ENCODE data around the gene C2.
A peak's percentile ranks its signal among the peaks of the same experiment; 100 is the strongest.

Gene C2

DNA sequence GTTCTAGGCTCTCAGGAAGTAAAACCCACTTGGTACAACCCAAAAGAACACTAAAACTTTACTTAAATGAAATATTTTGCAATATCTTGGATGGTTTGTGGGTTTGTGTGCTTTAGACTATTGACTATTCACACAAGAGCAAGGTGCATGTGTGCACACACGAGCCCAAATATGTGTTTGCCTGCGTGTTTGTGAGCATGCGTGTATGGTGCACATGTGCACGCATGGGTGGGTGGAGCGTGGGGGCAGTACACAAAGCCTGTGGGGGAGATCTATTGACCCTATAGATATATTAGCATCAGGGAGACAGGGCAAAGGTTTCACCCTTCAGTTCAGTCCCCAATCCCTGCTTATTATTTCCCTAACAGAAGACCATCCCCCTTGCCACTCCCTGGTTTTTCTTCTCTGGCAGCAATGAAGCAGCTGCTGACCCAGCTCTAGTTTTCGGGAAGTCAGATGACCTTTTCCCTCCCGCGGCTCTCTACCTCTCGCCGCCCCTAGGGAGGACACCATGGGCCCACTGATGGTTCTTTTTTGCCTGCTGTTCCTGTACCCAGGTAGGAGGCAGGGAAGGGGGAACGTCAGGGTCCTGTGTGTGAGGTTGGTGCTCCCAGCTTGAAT lies at the start of gene C2:
TSS of gene C2 (plus strand) at position 476 of the 621 bp plus-strand sequence. CDS start at position 512, 36 bp downstream.
- no peak for DNase-seq

DNA sequence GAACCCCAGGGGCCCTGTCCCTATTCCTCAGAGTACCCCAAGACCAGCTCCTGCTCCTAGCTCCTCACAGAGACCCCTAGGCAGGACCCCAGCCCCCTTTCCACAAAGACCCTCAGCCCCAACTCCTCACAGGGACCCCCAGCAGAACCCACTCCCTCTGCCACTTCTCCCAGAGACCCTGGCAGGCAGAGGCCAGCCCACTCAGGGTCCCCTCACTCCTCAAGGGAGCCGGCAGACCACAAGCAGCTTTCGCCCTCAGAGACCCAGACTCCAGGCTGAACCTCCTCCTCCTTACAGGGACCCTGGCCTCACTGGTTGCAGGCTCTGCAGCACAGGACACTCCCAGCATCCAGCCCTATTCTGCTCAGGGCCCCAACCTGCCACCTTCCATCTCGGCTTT lies 49.3 kb upstream of the C2 start:
- no peak for DNase-seq

DNA sequence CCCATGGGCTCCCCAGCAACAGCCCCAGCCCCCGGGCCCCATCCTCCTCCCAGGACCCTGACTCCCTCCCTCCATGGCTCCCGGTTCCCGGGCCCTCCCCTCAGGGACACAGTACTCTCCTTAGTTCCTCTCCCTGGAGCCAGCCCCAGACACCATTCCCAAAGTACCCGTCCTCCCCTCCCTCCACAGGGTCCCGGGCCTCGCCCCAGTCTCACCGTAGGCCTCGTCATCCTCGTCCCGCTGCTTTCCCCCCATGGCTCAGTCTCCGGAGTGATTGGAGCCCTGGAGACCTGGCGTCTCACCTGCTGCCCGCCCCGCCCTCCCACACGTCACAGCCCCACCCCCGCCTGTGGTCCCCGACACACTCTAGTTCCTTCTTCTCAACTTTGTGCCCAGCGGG lies 48.8 kb upstream of the C2 start, which contains the start of gene SLC44A4:
TSS of gene SLC44A4 (minus strand) at position 272 of the 400 bp plus-strand sequence. CDS start at position 255, 17 bp downstream.
- no peak for DNase-seq

DNA sequence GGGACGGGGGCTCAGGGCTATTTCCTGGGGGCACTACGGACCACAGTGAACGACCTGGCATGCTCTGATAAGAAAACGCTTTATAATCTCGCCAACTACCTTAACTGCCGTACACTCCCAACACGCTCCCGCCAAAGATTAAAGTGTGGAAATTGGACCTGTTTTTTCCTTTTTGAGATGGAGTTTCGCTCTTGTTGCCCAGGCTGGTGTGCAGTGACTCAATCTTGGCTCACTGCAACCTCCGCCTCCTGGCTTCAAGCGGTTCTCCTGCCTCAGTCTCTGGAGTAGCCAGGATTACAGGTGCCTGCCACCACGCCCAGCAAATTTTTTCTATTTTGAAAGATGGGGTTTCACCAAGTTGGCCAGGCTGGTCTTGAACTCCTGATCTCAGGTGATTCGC lies 48.4 kb upstream of the C2 start:
- DNase-seq = no peak

DNA sequence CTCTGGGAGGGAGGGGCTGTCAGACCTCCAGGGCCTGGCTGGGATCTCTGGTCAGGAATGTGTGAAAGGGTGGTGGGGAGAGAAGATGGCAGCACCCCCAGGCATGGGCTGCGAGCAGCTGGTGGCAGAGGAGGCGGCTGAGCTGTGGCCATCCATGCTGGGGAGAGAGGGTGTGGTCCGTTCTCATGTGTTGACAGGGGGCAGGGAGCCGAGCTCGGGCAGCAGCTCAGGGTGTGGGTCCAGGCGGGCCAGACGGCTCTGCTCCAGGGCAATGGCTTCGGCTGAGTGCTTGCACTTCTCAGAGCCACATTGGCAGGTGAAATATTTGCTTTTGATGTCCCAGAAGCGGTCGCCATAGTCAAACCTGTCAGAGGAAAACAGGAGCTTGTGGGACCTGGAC lies 47.6 kb upstream of the C2 start:
- no peak for DNase-seq

DNA sequence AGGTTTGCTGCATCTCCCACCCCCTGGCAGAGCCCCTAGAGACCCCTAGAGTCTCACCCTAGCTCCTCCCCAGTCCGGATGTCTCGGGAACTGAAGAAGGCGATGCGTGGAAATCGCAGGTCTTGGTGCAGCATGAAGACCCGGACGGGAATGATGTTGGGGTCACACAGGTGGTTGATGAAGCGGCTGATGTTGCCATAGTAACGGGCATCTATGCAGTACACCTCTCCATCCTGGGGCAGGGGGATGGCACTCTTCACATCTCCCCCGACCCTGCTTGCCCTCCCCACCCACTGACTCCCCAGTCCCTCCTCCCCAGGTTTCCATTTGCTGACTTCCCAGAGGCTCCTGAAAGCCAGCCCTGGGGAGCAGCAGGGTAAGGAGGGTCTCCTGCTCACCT lies 46.9 kb upstream of the C2 start:
- no peak for DNase-seq

DNA sequence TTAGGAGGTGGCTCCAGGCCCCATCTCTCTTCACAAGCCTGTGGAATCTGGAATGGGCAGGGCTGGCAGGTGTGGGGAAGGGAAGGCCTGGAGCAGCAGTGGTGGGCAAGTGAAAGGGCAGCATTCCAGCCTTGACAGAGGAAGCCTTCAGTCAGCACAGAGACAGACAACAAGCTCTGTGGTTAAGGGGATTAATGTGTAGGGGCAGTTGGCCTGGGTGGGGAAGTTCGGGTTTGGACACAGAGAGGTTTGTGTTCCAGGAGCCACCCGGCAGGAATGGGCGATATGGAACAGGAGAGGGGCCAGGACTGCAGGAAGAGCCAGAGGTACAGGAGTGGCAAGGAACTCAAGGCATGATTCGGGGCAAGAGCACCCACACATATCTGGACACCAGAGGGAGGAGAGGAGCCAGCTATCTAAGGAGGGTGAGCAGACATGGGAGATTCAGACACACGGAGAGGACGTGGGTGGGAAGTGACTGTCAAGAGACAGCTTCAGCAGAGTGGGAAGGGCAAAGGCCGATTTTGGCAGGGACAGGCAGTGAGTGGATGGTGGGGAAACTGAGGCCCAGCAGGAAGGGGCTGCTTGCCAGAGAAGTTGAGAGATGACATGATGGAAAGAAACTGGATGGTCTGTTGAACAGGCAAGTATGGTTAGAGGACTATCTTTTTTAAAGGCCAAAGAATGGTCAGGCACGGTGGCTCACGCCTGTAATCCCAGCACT lies 46.2 kb upstream of the C2 start:
- no peak for DNase-seq

DNA sequence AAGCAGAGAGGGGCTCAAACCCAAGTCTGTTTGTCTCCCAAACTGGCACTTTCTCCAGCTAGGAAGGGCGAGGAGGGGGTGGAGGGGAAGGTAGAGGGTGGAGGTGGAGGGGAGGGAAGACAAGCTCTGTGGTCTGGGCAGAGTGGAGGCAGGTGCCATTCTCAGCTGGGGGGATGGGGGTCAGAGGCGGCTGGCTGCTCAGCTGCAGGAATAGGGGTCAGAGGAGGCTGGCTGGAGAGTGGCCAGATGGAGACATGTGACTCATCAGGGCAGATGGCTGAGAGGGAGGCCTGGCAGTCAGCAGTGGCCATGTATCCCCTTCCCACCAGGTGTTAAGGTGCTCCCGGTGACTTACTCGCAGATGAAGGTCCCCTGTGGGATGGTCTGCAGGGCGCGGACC lies 45.2 kb upstream of the C2 start:
- no peak for DNase-seq

DNA sequence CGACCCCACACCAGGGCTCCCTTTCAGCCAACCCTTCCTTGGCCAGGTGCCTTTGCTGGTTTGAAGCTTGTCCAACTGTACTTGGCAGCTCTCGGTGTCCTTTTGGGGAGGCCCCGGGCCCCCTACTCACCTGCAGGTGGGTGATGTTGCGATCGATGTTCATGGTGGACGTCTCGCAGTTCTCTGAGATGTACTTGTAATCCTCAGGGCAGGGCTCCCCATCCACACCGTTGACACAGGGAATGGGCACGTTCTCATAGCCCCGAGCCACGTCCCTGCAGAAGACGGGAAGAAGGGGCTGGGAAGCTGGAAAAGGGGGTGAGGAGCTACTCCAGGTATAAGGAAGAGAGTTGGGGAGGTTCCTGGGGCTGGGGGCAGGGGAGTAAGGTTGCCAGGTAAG lies 43.8 kb upstream of the C2 start:
- no peak for DNase-seq

DNA sequence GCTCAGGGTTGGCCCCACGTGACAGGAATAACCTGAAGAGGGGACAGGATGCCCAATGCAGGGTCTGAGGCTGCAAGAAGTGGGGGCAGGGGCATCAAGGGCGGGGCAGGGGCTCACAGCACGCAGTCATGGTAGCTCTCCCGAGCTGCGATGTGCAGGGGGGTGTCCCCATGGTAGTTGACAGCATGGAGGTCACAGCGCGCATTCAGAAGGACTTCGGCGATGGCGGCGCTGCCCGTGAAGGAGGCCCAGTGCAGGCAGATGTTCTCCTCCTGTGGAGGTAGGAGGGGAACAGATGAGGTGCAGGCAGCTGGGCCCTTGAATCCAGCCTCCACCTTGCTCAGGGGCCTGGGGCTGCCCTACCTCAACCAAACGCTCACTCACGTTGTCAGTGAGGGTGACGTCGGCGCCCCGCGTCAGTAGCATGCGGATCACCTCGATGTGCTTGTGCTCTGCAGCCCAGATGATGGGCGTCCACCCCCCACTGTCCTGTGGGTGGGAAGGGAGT lies 42.9 kb upstream of the C2 start:
- DNase-seq = no peak

DNA sequence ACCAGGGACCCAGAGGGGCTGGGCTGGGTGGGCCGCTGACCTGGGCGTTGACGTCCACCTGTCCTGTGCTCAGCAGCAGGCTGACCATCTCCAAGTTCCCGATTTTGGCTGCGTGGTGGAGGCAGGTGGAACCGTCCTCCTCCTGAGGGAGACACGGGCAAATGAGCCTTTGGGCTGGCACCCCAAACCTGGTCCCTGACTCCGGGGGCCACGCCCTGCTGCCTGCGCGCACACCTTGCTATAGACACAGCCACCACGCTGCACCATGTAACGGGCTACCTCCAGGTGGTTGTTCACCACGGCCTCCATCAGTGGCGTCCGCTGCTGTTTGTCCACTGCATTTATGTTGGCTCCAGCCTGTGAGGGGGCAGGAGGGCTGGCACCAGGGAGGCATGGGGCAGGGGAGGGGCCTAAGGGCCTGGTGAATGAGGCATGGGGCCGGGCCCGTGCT lies 41.0 kb upstream of the C2 start:
- DNase-seq = no peak

DNA sequence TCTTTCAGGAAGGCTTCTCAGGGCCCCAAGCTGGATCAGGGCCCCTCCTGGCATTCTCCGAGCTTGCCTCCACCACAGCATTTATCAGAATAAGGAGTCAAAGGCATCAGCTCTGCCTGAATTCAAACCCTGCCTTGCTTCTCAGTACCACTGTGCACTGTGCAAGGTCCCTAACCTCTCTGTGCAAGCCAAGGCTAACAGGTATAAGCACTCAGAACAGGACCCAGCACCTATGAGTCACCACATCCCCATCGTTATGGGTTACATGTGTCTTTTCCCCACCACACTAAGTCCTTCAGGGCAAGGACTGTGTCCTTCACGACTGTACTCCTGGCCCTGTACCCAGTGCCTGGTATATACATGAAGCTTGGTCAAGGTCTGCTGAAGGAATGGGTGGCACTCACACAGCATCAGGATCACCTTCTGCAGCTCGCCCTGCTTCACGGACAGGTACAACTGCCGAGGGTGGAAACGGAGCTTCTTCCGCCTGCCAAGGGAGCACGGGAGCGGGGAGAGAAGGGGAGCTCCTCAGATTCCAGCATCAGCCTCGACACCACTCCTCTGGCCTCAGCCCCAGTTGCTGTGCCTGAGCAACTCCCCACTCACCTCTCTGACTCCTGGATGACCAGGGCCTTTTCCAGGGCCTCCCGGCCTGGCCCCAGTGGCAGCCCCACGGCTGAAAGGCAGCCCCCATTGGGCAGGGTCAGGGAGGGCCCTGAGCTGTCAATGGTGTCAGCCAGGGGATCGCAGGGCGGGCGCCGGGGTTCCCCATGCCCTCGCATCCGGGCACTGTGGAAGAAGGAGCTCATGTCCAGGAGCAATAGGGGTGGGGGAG lies 40.1 kb upstream of the C2 start:
- no peak for DNase-seq

DNA sequence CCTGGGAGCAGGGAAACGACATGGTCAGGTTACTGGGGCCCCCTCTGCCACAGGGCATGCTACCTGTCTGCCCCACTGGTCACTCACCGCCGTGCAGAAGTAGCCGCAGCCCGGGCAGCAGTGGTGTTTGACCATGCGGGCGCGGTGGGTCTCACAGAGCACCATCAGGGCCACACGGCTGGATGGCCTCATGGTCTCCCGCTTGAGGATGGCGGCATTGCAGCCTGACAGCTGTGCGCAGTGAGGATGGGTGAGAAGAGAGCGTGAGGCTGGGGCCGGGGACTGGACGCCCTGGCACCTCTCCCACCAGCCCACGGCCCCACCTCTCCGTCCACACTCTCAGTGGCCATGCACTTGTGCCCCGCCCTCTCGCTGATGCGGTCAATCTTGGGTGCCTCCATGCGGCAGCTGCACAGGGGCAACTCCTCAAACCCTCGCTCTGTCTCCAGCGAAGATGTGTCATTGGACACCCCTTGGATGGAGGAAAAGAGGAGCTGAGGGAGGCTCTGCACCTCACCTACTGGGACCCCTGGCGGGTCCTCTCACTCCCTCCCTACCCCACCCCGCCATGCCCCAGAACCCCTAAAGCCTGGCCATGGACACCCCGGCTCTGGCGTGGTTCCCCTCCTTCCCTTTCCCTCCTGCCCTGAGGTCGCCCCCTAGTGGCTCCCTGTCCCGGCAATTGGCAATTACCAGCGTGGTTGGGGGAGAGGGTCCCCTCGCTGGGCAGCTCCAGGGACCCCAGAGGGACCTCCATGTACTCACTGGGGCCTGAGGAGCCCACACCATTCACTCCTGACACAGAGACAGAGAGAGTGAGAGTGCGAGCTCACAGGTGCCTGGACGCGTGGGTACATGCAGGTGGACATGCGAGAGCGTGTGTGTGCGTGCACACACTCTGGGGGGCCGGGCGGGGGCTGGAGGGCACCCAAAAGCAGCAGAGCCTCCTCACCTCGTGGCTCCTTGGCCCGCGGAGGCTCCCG lies 39.0 kb upstream of the C2 start:
- DNase-seq = no peak

DNA sequence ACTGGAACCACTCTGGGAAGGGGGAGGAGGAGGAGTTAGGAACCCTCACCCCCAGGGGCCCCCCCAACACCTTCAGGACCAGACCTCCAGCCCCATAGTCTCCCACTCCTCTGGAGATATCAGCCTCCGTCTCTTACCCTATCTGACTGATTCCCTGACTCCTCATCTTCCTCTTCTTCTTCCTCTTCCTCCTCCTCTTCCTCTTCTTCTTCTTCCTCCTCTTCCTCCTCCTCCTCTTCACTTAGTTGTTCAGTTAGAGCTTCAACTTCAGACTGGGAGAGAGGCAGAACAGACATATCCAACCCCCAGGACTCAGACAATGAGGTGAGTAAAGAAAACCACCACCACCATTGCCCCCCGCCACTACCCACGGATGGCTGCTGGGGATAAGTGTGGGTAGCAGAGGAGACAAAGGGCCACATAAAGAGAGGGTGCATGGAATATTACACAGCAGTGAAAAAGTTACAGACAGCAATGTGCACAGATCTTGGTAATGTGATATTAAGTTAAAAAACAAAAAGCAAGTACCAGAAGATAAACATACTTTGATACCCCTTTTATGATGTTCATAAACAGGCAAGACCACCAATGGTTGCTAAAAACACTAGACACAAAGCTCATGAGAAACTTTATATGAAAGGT lies 38.1 kb upstream of the C2 start:
- no peak for DNase-seq

DNA sequence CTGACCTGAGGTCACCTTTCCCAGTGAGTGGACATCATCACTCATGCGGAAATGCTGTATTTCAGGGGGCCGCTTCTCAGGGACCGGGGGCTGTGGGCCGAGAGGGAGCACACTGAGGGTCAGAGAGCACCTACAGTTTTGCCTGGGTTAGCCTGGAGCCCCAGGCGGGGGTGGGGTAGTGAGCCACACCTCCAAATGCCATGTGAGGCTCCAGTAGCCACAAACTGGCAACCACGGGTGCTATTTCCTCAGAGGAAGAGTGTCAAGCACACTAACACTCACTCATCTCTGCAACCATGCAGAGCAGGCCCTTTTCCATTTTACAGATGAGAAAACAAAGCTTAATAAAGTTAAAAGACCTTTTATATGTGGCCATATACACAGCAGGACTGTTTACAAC lies 34.7 kb upstream of the C2 start:
- no peak for DNase-seq

DNA sequence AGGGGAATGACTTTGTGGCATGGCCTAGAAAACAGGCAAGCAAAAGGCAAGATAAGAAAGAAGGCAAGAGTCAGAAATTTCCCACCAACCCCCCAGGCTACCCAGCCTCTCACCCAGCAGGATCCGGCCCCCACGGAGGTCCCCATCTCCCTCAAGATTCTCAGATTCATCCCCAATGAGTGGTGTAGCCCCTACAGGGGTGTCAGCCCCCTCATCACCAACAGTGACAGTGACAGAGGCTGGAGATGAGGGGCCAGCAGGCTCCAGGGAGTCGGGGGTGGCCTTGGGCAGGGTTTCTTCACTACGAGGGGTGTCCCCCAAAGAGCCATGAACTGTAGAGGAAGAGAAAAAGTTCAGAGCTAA lies 31.0 kb upstream of the C2 start:
- no peak for DNase-seq

DNA sequence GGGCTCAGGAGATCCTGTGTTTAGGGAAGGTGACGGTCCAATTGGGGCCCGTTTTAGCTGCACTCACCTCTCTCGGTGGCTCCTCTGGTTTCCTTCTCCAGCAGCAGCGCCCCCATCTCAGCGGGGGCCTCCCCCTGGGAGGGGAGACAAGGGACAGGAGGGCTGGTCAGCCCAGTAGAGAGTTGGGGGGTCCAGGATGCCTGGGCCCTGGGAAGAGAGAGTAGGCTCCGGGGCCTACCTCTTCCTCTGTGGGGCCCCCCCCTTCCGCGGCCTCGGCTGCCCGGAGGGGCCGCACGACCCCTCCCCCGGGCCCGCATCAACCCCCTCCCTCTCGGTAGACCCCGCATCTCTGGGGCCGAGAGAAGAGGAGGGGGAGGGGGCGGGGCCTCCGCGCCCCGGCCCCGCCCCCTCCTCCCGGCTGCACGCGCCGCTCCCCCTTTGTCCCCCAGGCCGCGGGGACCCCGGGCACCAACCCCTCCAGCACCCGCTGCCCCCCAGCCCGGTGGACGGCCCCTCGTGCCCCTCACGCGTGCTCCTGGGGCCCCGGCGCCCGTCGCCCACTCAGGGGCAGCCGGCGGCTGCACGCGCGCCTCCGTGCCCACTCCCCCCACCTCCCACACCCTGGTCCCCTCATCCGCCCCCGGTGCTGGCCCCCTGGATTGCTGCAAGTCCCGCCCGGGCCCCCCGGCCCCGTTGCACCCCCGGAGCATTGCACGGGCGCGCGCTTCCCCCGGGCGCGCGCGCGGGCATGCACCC lies 30.5 kb upstream of the C2 start:
- DNase-seq = no peak

DNA sequence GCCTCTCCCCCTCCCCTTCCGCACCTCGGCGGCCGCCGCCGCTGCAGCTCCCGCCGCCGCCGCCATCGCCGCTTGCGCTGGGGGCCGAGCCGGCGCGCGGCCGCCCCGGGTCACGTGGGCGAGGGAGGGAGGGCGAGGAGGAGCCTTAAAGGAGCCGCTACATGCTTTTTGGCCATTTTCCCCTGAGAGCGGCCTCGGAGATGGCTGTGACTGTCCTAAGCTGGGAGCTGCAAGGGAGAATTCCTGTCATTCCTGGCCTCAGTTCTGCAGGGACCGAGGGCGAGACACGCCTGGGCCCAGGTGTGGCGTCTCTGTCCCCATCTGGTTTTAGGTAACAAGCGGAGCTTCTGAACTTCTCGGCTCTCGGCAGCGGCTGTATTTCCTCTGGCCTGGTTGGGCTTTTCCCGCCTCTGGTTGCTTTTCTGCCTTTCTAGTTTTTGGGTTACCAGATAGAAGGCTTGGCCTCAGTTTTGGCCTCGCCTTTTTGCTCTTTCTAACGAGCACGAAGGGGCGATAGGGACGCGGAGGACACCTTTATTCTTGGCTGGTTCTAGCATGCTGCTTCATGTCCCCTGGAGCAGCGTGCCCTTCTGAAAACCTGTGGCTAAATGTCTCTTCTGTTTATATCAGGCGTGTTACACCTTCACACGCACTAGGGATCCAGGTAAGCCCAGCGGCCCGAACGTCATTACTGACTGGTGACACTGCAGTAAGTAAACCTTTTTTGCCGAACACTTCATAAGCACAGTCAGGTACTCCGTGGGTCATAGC lies 29.7 kb upstream of the C2 start, which contains the start of gene EHMT2:
TSS of gene EHMT2 (minus strand) at position 87 of the 771 bp plus-strand sequence. CDS start at position 66, 21 bp downstream.
- DNase-seq = peak; percentile 53

DNA sequence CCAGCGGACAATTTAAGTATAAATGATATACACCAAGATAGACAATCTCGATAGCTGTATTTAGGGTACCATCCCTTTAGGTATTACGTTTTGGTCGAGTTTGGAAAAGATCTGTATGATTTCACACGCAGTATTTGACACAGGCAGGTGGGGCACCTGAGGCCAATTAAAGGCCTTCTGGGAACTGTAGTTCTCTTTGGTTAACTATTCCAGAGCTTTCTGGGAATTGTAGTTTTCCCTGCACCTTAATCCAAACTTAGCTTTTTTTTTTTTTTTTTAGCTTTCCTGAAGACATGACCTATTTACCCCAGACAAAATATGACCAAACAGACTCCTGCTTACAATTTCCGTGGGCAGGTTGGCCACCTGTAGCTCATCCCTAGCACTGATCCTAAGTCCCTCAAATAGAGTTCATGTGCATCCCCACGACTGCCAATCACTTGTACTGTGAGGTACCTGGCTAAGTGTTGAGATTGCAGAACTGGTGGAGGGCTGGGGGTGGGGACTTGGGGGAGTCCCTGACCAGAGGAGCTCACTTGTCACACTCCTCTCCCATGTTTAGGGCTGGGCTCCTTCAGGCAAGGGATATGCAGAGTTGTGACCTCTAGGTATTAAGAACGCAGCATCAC lies 29.0 kb upstream of the C2 start:
- DNase-seq = peak; percentile 12

DNA sequence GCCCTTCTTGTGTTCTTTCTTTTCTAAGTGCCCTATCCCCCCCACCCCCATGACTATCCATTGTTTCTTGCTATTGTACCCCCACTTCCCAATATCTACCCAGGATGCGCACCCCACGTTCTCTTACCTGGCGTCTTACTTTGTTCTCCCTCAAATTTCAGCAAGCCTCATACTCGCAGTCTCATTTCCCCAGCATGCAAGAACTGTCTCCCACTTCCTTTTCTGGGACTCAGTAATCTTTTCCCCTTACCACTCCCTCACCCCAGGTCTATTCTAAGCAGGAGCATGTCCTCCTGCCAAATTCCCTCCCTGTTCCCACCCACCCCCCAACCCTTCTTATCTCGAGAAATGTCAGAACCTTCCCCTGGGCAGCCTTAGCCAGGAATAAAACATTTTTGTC lies 28.3 kb upstream of the C2 start:
- DNase-seq = no peak
